Measurements from ENCODE around the gene NOS1.

GRCh38 chr12:117331691-117332090, 29.7 kb downstream of the NOS1 start:
- no peak for TF ChIP-seq CTCF (IDR thresholded peaks at IDR 0.05)
- TF ChIP-seq EZH2phosphoT487 (IDR thresholded peaks at IDR 0.05), result no peak
- TF ChIP-seq EZH2 (IDR thresholded peaks at IDR 0.05), result no peak
